Suprapubic skin (tissue), 3 donors: ENCODE results near the gene SCLT1.

Experiments
- POLR2AphosphoS5 ChIP-seq, 3 donors: sonication (generic); formaldehyde crosslinking; IDR thresholded peaks; one replicate each; pipeline ENCODE4 v1.6.1; 2017; ENCODE audit warnings: antibody characterized with exemption in 3 of 3
- TF ChIP-seq, protein P1 (sequence below), 2 donors: fragments of 200-600 bp in 1 of 2; fragments of 450-650 bp in 1 of 2; sonication (generic) in 1 of 2; IDR thresholded peaks; one replicate each; pipeline ENCODE4 v1.5.1; 2016 to 2019; ENCODE audit warnings: antibody characterized with exemption in 2 of 2, mild to moderate bottlenecking in 1 of 2, moderate library complexity in 1 of 2

- no peak for TF ChIP-seq POLR2AphosphoS5 (IDR thresholded peaks at IDR 0.05)
- TF ChIP-seq, protein P1, sequence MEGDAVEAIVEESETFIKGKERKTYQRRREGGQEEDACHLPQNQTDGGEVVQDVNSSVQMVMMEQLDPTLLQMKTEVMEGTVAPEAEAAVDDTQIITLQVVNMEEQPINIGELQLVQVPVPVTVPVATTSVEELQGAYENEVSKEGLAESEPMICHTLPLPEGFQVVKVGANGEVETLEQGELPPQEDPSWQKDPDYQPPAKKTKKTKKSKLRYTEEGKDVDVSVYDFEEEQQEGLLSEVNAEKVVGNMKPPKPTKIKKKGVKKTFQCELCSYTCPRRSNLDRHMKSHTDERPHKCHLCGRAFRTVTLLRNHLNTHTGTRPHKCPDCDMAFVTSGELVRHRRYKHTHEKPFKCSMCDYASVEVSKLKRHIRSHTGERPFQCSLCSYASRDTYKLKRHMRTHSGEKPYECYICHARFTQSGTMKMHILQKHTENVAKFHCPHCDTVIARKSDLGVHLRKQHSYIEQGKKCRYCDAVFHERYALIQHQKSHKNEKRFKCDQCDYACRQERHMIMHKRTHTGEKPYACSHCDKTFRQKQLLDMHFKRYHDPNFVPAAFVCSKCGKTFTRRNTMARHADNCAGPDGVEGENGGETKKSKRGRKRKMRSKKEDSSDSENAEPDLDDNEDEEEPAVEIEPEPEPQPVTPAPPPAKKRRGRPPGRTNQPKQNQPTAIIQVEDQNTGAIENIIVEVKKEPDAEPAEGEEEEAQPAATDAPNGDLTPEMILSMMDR (IDR thresholded peaks at IDR 0.05) = no peak
Measured at GRCh38 chr4:128869776-128870509, 223.4 kb downstream of the SCLT1 start.
